HFFc6 (cell line): ENCODE results near the gene KRT79. TPM values are rescaled to one million over a fixed set of nuclear protein-coding genes. Genes with fewer than 3 reads are reported as not detected.

Source experiments
- DNase-seq: peaks from one replicate; pipeline ENCODE4 v3.0.0-alpha.2; 2018
- H3K27ac Mint-ChIP-seq: 2 replicates; pipeline ENCODE4 v1.8.0; 2020; ENCODE audit warnings: mild to moderate bottlenecking, mixed read lengths
- H3K27me3 Mint-ChIP-seq: 2 replicates; pipeline ENCODE4 v1.8.0; 2021; ENCODE audit warnings: mild to moderate bottlenecking, moderate library complexity, mixed read lengths; ENCODE audit not compliant: insufficient read depth
- H3K36me3 Mint-ChIP-seq: 2 replicates; pipeline ENCODE4 v1.8.0; 2021; ENCODE audit warnings: low read depth, mixed read lengths
- H3K4me1 Mint-ChIP-seq: 2 replicates; pipeline ENCODE4 v1.8.0; 2020; ENCODE audit warnings: low read depth, mixed read lengths
- H3K4me3 Mint-ChIP-seq: 2 replicates; pipeline ENCODE4 v1.8.0; 2020; ENCODE audit warnings: mild to moderate bottlenecking, moderate library complexity, mixed read lengths
- H3K9me3 Mint-ChIP-seq: 2 replicates; pipeline ENCODE4 v1.8.0; 2020; ENCODE audit warnings: mild to moderate bottlenecking, mixed read lengths
- CTCF ChIP-seq: fragments of 200-600 bp; sonication (generic); IDR thresholded peaks from 2 replicates; pipeline ENCODE4 v1.5.0; 2021; ENCODE audit warnings: antibody characterized with exemption, mild to moderate bottlenecking
- total RNA-seq, 6 experiments: library from RNA; stranded (reverse); fragmentation: NEBNext Ultra II Directional; extraction: Animal tissue kit (Norgen Biotek cat#: 25700); gene quantifications; 2 replicates in 1 of 6; 3 replicates in 5 of 6; pipeline ENCODE4 v1.2.3, GENCODE V29; 2021

The KRT79 gene
- total RNA-seq, 6 experiments from 2014 or later, result not detected

- peaks cover 40% of the 10 kb centered on the region for H3K4me1 Mint-ChIP-seq
Observed at GRCh38 chr12:52824741-52825410, 9.2 kb downstream of the KRT79 start.

DNA sequence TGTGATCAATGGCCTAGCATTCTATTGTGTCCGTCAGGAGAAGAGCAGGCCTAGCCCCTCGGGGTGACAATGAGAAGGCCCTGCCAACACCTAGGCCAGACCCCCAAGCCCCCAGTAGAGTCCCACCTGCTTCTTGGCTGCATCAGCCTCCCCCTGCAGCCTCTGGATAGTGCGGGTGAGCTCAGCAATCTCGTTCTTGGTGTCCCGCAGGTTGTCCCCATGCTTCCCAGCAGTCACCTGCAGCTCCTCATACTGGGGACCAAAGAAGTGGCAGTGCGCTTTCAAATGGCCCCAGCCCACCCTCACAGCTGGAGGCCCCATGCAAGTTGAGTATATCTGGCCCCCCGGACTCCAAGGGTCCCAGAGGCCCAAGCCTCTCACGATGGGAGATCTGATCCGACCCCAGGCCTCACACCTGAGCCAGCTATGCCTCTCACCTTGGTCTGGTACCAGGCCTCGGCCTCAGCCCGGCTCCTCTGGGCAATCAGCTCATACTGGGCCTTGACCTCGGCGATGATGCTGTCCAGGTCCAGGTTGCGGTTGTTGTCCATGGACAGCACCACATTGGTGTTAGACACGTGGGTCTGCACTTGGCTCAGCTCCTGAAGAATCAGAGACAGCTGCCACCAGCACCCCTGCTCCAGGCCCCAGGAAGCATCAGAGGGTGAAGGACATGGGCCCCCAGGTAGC is 10.2 kb downstream of the KRT79 start:
- H3K9me3 Mint-ChIP-seq, result no peaks in the 10 kb centered on the region
- TF ChIP-seq CTCF, result no peak
- H3K27me3 Mint-ChIP-seq, result peaks cover 15% of the 10 kb centered on the region

More at GRCh38 chr12:52824741-52825410, 9.2 kb downstream of the KRT79 start:
- H3K9me3 Mint-ChIP-seq, result no peaks in the 10 kb centered on the region
- H3K27ac Mint-ChIP-seq, result no peak overlapping the region
- H3K4me3 Mint-ChIP-seq, result no peak overlapping the region
- peaks cover 12% of the 10 kb centered on the region for H3K27me3 Mint-ChIP-seq
- TF ChIP-seq CTCF, result no peak
- H3K36me3 Mint-ChIP-seq, result no peaks in the 10 kb centered on the region
- DNase-seq, result no peak

DNA sequence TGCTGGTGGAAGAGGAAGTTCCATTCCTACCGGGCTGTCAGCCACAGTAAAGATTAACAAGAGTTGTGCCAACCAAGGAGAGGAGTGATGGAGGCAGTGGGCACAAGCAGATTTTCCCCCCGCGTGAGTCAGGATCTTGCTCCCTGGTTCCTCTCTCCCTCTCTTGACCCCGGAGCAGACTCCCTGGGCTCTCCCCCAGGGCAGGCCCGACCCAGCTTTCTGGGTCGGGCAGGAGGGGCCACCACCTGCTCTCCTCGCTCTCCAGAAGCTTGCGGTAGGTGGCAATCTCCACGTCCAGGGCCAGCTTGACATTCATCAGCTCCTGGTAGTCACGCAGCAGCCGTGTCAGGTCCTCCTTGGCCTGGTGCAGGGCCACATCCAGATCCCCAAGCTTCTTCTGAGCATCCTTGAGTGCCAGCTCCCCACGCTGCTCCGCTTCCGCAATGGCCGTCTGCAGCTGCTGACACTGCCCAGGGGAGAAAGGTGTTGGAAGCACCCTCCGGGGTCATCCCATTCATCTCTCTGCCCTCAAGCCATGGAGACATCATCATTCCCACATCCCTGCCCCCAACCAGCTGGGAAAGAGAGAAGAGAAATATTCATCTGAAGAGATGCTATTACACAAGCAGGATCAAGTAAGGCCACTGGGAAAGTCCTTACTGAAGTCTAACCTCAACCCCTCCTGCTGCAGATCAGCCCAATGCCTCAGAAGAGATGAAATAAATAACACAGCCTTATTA is 11.2 kb downstream of the KRT79 start:
- Mint-ChIP-seq H3K27me3 (peaks cover 23% of the 10 kb centered on the region), H3K36me3 (no peaks in the 10 kb centered on the region), H3K4me3 (no peak overlapping the region), H3K27ac (no peak overlapping the region), H3K9me3 (no peaks in the 10 kb centered on the region), H3K4me1 (peaks cover 26% of the 10 kb centered on the region)
- TF ChIP-seq CTCF, result no peak
- DNase-seq, result no peak

More for the DNA sequence above, 10.2 kb downstream of the KRT79 start:
- Mint-ChIP-seq H3K27ac (no peak overlapping the region), H3K4me3 (no peak overlapping the region), H3K4me1 (peaks cover 35% of the 10 kb centered on the region), H3K36me3 (no peaks in the 10 kb centered on the region)
- no peak for DNase-seq

DNA sequence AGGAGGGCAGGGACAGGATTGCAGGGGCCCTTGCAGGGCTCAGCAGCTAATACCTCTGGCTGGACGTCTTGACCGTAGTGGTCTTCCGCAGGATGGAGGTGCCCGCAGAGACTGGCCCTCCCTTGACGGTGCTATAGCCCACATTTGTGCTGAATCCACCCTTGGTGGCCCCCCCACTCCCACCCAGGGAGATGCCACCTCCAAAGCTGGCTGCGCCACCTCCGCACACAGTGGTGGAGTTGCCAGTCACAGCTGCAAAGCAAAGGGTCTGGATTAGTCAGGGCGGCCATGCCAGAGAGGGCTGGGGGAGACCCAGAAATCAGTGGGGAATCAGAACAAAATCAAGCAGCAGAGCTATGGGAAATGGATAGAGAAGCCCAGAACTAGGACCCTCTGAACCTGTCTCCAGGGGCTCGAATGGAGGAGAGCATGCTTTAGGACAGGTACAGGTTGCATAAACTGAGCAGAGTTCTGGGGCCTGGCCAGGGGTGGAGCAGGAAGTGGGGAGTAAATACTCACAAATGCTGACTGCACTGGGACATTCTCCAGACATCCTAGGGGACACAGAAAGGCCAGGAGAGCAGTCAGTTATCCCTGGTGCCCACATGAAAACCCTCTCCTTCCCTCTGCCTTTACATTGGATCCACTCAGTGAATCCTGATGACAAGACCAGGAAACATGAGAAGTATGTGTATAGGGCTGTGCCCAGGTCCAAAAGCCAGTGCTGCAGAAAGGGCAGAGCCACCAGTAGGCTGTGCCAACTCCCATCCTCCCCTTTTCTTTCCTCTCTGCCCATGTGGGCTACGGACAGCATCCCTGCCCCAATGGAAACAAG is 12.1 kb downstream of the KRT79 start:
- Mint-ChIP-seq H3K4me3 (no peak overlapping the region), H3K27ac (no peak overlapping the region), H3K27me3 (peaks cover 32% of the 10 kb centered on the region), H3K4me1 (peaks cover 18% of the 10 kb centered on the region), H3K9me3 (no peaks in the 10 kb centered on the region), H3K36me3 (no peaks in the 10 kb centered on the region)
- TF ChIP-seq CTCF, result no peak
- DNase-seq, result peak; percentile 18

- H3K4me3 Mint-ChIP-seq, result no peak overlapping the region
- DNase-seq, result no peak
- no peak for TF ChIP-seq CTCF
- peaks cover 32% of the 10 kb centered on the region for H3K27me3 Mint-ChIP-seq
- H3K27ac Mint-ChIP-seq, result no peak overlapping the region
- H3K4me1 Mint-ChIP-seq, result peaks cover 15% of the 10 kb centered on the region
- no peaks in the 10 kb centered on the region for H3K9me3 Mint-ChIP-seq
- no peaks in the 10 kb centered on the region for H3K36me3 Mint-ChIP-seq
Observed at GRCh38 chr12:52821071-52821730, 12.9 kb downstream of the KRT79 start.
